HL-60 (cell line): ENCODE data around the gene FCRLB.

ENCODE experiments used
- GABPA ChIP-seq: IDR thresholded peaks from 2 replicates; pipeline ENCODE4 v1.6.1; 2012; ENCODE audit warnings: low read depth
- TF ChIP-seq, protein P1 (sequence below): IDR thresholded peaks from one replicate; pipeline ENCODE4 v1.5.1; 2011; ENCODE audit warnings: low read length, control low read depth, inconsistent platforms; ENCODE audit not compliant: insufficient read depth

DNA sequence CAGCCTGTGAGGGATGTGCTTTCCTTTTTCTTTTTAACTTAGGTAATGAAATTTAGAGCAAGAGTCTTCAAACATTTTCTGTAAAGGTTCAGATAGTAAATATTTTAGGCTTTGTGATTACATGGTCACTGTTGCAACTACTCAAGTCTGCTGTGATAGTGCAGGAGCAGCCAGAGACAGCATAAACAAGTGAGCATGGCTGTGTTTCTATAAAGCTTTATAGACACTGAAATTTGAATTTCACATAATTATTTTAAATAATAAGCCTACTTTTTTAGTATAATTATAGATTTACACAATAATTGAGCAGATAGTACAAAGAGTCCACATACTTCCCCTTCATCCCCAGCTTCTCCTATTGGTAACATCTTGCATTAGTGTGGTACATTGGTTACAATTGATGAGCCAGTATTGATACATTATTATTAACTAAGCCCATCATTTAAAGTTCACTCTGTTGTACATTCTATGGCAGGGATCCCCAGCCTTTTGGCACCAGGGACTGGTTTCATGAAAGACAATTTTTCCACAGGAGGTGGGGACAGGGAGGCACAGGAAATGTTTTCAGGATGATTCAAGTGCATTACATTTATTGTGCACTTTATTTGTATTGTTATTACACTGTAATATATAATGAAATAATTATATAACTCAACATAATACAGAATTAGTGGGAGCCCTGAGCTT is 47.8 kb downstream of the FCRLB start:
- TF ChIP-seq, protein P1, sequence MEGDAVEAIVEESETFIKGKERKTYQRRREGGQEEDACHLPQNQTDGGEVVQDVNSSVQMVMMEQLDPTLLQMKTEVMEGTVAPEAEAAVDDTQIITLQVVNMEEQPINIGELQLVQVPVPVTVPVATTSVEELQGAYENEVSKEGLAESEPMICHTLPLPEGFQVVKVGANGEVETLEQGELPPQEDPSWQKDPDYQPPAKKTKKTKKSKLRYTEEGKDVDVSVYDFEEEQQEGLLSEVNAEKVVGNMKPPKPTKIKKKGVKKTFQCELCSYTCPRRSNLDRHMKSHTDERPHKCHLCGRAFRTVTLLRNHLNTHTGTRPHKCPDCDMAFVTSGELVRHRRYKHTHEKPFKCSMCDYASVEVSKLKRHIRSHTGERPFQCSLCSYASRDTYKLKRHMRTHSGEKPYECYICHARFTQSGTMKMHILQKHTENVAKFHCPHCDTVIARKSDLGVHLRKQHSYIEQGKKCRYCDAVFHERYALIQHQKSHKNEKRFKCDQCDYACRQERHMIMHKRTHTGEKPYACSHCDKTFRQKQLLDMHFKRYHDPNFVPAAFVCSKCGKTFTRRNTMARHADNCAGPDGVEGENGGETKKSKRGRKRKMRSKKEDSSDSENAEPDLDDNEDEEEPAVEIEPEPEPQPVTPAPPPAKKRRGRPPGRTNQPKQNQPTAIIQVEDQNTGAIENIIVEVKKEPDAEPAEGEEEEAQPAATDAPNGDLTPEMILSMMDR = no peak
- TF ChIP-seq GABPA = no peak
